ENCODE measurements around the gene APH1A. TPM values are rescaled to one million over a fixed set of nuclear protein-coding genes. Genes with fewer than 3 reads are reported as not detected.
A peak's percentile ranks its signal among the peaks of the same experiment; 100 is the strongest.

The APH1A gene
- total and polyA plus RNA-seq, 9 of the 15 experiments (the other 6 are each of a cell fraction or from before 2014, with no cell fraction given) = 5.6 to 123 (median 77.0) TPM

DNA sequence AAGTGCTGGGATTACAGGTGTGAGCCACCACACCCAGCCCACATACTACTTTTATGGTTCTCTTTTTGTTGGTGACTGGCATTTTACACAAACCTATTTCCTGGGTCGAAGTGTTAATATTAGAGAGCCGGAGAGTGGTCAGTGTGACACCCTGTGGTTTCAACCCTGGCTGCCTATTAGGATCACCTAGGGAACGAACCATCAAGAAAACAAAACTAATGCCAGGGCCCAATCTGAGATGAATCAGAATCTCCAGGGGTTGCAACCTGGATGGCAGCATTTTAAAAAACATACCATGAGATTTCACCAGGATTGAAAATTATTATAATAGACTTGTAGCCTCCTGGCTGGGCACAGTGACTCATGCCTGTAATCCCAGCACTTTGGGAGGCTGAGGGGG, 30.9 kb upstream of the APH1A start (continued):
- TF ChIP-seq LCOR (CRISPR knock-in tag; IDR thresholded peaks at IDR 0.05) = no peak
- no peak for TF ChIP-seq SAFB2 (IDR thresholded peaks at IDR 0.05; ENCODE audit: borderline replicate concordance, low read depth, low read length, severe bottlenecking)
- TF ChIP-seq, protein P1, sequence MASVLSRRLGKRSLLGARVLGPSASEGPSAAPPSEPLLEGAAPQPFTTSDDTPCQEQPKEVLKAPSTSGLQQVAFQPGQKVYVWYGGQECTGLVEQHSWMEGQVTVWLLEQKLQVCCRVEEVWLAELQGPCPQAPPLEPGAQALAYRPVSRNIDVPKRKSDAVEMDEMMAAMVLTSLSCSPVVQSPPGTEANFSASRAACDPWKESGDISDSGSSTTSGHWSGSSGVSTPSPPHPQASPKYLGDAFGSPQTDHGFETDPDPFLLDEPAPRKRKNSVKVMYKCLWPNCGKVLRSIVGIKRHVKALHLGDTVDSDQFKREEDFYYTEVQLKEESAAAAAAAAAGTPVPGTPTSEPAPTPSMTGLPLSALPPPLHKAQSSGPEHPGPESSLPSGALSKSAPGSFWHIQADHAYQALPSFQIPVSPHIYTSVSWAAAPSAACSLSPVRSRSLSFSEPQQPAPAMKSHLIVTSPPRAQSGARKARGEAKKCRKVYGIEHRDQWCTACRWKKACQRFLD (CRISPR knock-in tag; IDR thresholded peaks at IDR 0.05) = no peak
- no peak for TF ChIP-seq TAF9B (IDR thresholded peaks at IDR 0.05; ENCODE audit: partially characterized antibody)
- no peak for TF ChIP-seq SRF (CRISPR knock-in tag; IDR thresholded peaks at IDR 0.05)
- TF ChIP-seq, protein P2, sequence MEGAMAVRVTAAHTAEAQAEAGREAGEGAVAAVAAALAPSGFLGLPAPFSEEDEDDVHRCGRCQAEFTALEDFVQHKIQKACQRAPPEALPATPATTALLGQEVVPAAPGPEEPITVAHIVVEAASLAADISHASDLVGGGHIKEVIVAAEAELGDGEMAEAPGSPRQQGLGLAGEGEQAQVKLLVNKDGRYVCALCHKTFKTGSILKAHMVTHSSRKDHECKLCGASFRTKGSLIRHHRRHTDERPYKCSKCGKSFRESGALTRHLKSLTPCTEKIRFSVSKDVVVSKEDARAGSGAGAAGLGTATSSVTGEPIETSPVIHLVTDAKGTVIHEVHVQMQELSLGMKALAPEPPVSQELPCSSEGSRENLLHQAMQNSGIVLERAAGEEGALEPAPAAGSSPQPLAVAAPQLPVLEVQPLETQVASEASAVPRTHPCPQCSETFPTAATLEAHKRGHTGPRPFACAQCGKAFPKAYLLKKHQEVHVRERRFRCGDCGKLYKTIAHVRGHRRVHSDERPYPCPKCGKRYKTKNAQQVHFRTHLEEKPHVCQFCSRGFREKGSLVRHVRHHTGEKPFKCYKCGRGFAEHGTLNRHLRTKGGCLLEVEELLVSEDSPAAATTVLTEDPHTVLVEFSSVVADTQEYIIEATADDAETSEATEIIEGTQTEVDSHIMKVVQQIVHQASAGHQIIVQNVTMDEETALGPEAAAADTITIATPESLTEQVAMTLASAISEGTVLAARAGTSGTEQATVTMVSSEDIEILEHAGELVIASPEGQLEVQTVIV (CRISPR knock-in tag; IDR thresholded peaks at IDR 0.05; ENCODE audit: borderline replicate concordance) = no peak

DNA sequence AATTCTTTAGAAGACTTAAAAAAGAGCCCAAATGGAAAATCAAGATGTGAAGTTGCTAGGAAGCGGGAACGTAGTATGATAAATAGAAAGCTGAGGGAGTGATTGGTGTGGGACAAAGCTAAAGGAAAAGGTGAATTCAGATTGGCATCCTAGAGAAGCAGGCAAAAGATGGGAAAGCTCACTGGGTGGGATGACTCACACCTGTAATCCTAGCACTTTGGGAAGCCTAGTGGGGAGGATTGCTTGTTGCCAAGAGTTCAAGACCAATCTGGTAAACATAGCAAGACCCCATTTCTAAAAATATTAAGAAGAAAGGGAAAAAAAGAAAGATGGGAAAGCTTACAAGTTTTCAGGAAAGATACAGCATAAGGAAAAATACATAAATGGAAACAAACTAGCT, 26.7 kb upstream of the APH1A start:
- no peak overlapping the region for H3K4me2 ChIP-seq (ENCODE audit: insufficient read depth, low read length)

More for the DNA sequence above, 26.7 kb upstream of the APH1A start:
- H3K4me3 ChIP-seq = peak overlapping the region; percentile 56; the same call in 1 of the 2 replicates
- intact Hi-C loops (cut with micrococcal nuclease) = no loop called here
- no peak overlapping the region for H3K27ac ChIP-seq (ENCODE audit: extremely low read depth, low read depth, low read length)
- peaks cover 49% of the 10 kb centered on the region for H3K36me3 ChIP-seq (ENCODE audit: control insufficient read depth, insufficient read depth, low read length)
- H3K9me1 ChIP-seq (ENCODE audit: control insufficient read depth, insufficient read depth, low read length) = no peaks in the 10 kb centered on the region
- POLR2A ChIA-PET = interaction anchor here (0.6 to 1.3 kb wide), 3 partner anchors 23 to 409 kb away, joined by 3 read pairs; partner anchors contain the start of gene C1orf54
- no peak overlapping the region for H2AFZ ChIP-seq (ENCODE audit: low read depth, low read length)
- CTCF ChIA-PET (ENCODE audit: low intra/inter-chr PET ratio) = no interaction called here
- no peak overlapping the region for H3K9ac ChIP-seq (ENCODE audit: insufficient read depth in 1 of 2, low read depth in 2 of 2, low read length in 2 of 2)
- TF ChIP-seq TRIM28 (IDR thresholded peaks at IDR 0.05) (no peak), CC2D1A (IDR thresholded peaks at IDR 0.05) (no peak)
- in situ Hi-C loops (cut with MboI) = no loop called here
- DNase-seq (ENCODE audit: extremely low read depth in 1 of 4, low spot score in 3 of 4) (no peak), FAIRE-seq (no peak), ATAC-seq (no peak)
- no peaks in the 10 kb centered on the region for H4K20me1 ChIP-seq (replicated peaks; ENCODE audit: control insufficient read depth, insufficient read depth, low read length)
- WGBS (ENCODE audit: insufficient coverage, low coverage, missing lambda C conversion rate) = 89% methylated on average over 2 of the region's 2 CpGs
- H3K27me3 ChIP-seq (ENCODE audit: control insufficient read depth in 2 of 2, insufficient read depth in 2 of 2, low read length in 2 of 2) = no peaks in the 10 kb centered on the region
- H3K4me1 ChIP-seq (replicated peaks in 1 of 2; ENCODE audit: control insufficient read depth in 2 of 2, insufficient read depth in 2 of 2, low read length in 2 of 2) = peaks cover 13 to 14% of the 10 kb centered on the region in 2 experiments
- H3K9me3 ChIP-seq (replicated peaks; ENCODE audit: control insufficient read depth, insufficient read depth, low read depth, low read length) = no peaks in the 10 kb centered on the region
- TSS peak; percentile 29 for BruUV-seq (replicated peaks)
- H3K79me2 ChIP-seq (ENCODE audit: control insufficient read depth, insufficient read depth, low read length) = peaks cover 47% of the 10 kb centered on the region

Measured in K562 (cell line).